Erythroblast (primary cell): Measurements from ENCODE around the gene THUMPD2.

Experiments used
- GATA1 ChIP-seq: IDR thresholded peaks from 2 replicates; pipeline ENCODE4 v1.6.1; 2011; ENCODE audit warnings: low read depth, mild to moderate bottlenecking, control low read depth, low read length, moderate library complexity
- POLR2A ChIP-seq: IDR thresholded peaks from 2 replicates; pipeline ENCODE4 v1.6.1; 2011; ENCODE audit warnings: mild to moderate bottlenecking, low read length

GRCh38 chr2:39821871-39822270 is 42.8 kb upstream of the THUMPD2 start:
- TF ChIP-seq POLR2A (no peak), GATA1 (no peak)
